Ascending aorta (tissue), 2 donors: ENCODE data around the gene AADAC. TPM values are rescaled to one million over a fixed set of nuclear protein-coding genes. Genes with fewer than 3 reads are reported as not detected.
"Not testable (repeated sequence)": the region's sequence is repeated elsewhere in the genome, so short reads cannot be mapped to it uniquely, and the experiment has no call there.

Source experiments
- DNase-seq, 2 donors: peaks; one replicate each; pipeline ENCODE4 v3.0.0-alpha.2; 2019; ENCODE audit warnings: low spot score in 2 of 2
- H3K27ac ChIP-seq, 2 donors: fragments of 200-600 bp; sonication (generic); one replicate each; pipeline ENCODE4 v1.5.1; 2016 to 2017; ENCODE audit warnings: mild to moderate bottlenecking in 1 of 2
- H3K27me3 ChIP-seq: fragments of 200-600 bp; sonication (generic); one replicate; pipeline ENCODE4 v1.5.1; 2017
- H3K36me3 ChIP-seq, 2 donors: fragments of 200-600 bp; sonication (generic); one replicate each; pipeline ENCODE4 v1.5.1; 2016
- H3K4me1 ChIP-seq, 2 donors: fragments of 200-600 bp; sonication (generic); one replicate each; pipeline ENCODE4 v1.5.1; 2016 to 2017; ENCODE audit warnings: mild to moderate bottlenecking in 1 of 2
- H3K4me3 ChIP-seq, 2 donors: fragments of 200-600 bp; sonication (generic); one replicate each; pipeline ENCODE4 v1.5.1; 2016 to 2017; ENCODE audit warnings: mild to moderate bottlenecking in 1 of 2
- H3K9me3 ChIP-seq, 2 donors: fragments of 200-600 bp; sonication (generic); one replicate each; pipeline ENCODE4 v1.5.1; 2016
- CTCF ChIP-seq, 3 experiments: fragments of 200-600 bp in 2 of 3; fragments of 450-650 bp in 1 of 3; sonication (generic) in 2 of 3; IDR thresholded peaks; one replicate each; pipeline ENCODE4 v1.5.1; 2016 to 2019; ENCODE audit warnings: antibody characterized with exemption in 3 of 3, mild to moderate bottlenecking in 1 of 3, moderate library complexity in 1 of 3
- intact Hi-C: fragments of 100-400 bp; cut with DNase I; formaldehyde crosslinking; loops from one replicate; pipeline ENCODE4 v1.15.1; 2023
- total RNA-seq: library from RNA; depleted of rRNA; stranded (reverse); fragments of >200 nt; gene quantifications from one replicate; pipeline ENCODE4 v1.1.0, GENCODE V29; 2016

Gene AADAC
- total RNA-seq, 1 donor from 2014 or later, result 1.2 TPM

GRCh38 chr3:151800431-151800830 lies 13.5 kb upstream of the AADAC start:
- DNase-seq, result no peak
- Histone ChIP-seq H3K36me3 (no peaks in the 10 kb centered on the region), H3K4me3 (no peak overlapping the region), H3K27me3 (no peaks in the 10 kb centered on the region), H3K27ac (no peak overlapping the region), H3K4me1 (no peaks in the 10 kb centered on the region), H3K9me3 (no peaks in the 10 kb centered on the region)
- intact Hi-C loops, result no loop called here
- no peak for TF ChIP-seq CTCF (IDR thresholded peaks at IDR 0.05)

- H3K27ac ChIP-seq, result no peak overlapping the region
- no peak for TF ChIP-seq CTCF (IDR thresholded peaks at IDR 0.05)
- H3K9me3 ChIP-seq, result peaks cover 0 to 6% of the 10 kb centered on the region in 2 donors
- intact Hi-C loops, result no loop called here
- no peak overlapping the region for H3K4me3 ChIP-seq
- no peaks in the 10 kb centered on the region for H3K4me1 ChIP-seq
- no peak for DNase-seq
- H3K27me3 ChIP-seq, result no peaks in the 10 kb centered on the region
- no peaks in the 10 kb centered on the region for H3K36me3 ChIP-seq
Measured at GRCh38 chr3:151804267-151804666, 9.6 kb upstream of the AADAC start.

- Histone ChIP-seq H3K4me1 (no peaks in the 10 kb centered on the region), H3K36me3 (no peaks in the 10 kb centered on the region), H3K27ac (no peak overlapping the region), H3K27me3 (no peaks in the 10 kb centered on the region), H3K4me3 (no peak overlapping the region), H3K9me3 (peaks cover 0 to 6% of the 10 kb centered on the region in 2 donors)
- TF ChIP-seq CTCF (IDR thresholded peaks at IDR 0.05), result no peak
- intact Hi-C loops, result no loop called here
- no peak for DNase-seq
Measured at GRCh38 chr3:151806838-151807237, 7.1 kb upstream of the AADAC start.

GRCh38 chr3:151808926-151809325 lies 5.0 kb upstream of the AADAC start:
- H3K27ac ChIP-seq, H3K4me1 ChIP-seq, H3K4me3 ChIP-seq, H3K9me3 ChIP-seq, intact Hi-C loops, H3K36me3 ChIP-seq, DNase-seq, H3K27me3 ChIP-seq: not testable (repeated sequence)

DNA sequence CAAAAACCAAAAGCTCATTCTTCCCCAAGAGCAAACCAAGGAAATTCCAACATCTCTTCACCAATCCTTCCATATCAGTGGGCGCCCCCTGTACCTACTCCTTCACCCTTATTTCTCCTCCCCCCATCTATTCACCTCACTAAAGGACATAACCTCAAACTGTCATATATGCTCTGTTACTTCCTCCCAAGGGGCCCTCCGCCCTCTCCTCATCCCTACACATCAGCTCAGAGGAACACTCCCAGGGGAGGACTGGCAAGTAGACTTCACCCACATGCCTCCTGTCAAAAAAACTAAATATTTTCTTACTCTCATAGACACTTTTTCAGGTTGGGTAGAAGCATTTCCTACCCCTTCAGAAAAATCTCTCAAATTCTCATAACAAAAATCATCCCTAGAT lies 2.4 kb upstream of the AADAC start:
- TF ChIP-seq CTCF (IDR thresholded peaks at IDR 0.05), result no peak
- no peak for DNase-seq
- no peak overlapping the region for H3K4me3 ChIP-seq
- H3K36me3 ChIP-seq, result no peaks in the 10 kb centered on the region
- H3K27ac ChIP-seq, result no peak overlapping the region
- H3K9me3 ChIP-seq, result peaks cover 0 to 6% of the 10 kb centered on the region in 2 donors
- intact Hi-C loops, result no loop called here
- H3K27me3 ChIP-seq, result no peaks in the 10 kb centered on the region
- no peaks in the 10 kb centered on the region for H3K4me1 ChIP-seq

- DNase-seq, result no peak
- Histone ChIP-seq H3K9me3 (no peaks in the 10 kb centered on the region), H3K27ac (no peak overlapping the region), H3K4me3 (no peak overlapping the region), H3K27me3 (no peaks in the 10 kb centered on the region), H3K36me3 (no peaks in the 10 kb centered on the region), H3K4me1 (no peaks in the 10 kb centered on the region)
- intact Hi-C loops, result no loop called here
- TF ChIP-seq CTCF (IDR thresholded peaks at IDR 0.05), result no peak
Measured at GRCh38 chr3:151814588-151814987, 672 bp downstream of the AADAC start.
